ENCODE measurements around the gene RPS13.
"Not testable (repeated sequence)": the region's sequence is repeated elsewhere in the genome, so short reads cannot be mapped to it uniquely, and the experiment has no call there.

RPS13 gene

DNA sequence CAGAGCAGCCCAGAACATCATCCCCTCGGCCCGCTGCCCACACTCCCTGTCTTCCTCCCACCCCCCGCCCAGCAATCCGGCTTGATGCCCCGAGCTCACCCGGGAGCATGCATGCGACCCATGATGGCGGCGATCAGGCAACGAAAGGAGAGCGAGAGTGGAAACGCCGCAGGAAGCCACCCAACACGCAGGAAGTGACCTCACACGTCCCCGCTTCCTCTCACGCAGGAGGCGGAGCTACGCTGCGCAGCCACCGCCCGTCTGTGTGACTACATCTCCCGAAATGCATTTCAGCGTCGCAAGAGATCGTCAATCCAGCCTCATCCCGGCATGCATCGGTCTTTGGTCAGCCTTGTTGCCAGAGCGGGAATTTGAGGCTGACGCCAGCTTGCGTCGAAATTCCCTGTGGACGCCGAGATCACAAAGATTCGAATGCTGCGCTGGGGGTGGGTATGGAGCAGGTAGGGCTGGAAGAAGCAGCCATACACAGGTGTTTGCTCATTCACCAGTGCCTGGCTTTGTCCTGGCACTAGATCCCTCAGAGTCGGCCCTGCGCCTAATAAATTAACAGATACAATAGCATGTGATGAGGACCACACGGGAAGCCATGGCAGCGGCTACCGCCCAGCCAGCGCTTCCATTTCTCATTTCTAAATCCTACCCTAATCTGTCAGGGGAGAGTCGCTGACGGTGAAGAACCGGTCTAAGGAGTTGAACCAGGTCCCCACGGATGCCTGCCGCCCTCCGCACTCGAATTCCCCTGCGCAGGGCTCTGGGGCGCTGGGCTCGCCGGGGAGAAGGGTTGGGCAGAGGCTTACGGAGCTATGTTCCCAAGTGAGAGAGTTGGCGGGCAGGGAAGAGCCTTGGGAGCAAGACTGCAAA is at the start of gene RPS13:
RPS13 (minus strand) TSS at position 148 of the 882 bp plus-strand sequence; CDS start at position 122, 26 bp downstream.
- Histone ChIP-seq H3K4me1 (ENCODE audit: control insufficient read depth, insufficient read depth, low read length) (peaks cover 3% of the 10 kb centered on the region), H3K4me3 (ENCODE audit: low read depth, low read length) (peak within 1 kb of the TSS; percentile 98), H3K9me3 (ENCODE audit: control insufficient read depth, insufficient read depth, low read length) (no peaks in the 10 kb centered on the region), H3K9ac (ENCODE audit: low read depth, low read length) (peak within 1 kb of the TSS; percentile 99), H3K27me3 (ENCODE audit: control insufficient read depth, insufficient read depth, low read length) (no peaks in the 10 kb centered on the region), H3K36me3 (ENCODE audit: control insufficient read depth, insufficient read depth, low read length) (peaks cover 28% of the 10 kb centered on the region)

DNA sequence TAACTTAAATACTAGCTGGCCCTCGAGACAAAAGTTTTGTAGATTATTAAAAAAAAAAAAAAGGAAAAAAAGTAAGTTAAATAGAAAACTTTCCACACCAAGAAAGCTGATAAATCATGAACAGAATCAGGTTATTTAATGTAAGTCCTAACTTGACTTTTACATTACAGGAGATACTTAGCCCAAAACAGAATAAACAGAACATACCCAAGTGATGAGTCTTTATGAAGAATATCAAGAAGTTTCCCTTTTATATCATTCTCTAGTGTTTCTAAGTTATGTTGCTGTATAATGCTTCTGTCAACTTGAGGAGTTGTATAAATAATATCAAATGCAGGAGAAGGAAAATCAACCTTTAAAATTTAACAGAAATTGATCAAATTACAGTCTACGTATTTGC is 44.5 kb upstream of the RPS13 start:
- no peaks in the 10 kb centered on the region for H3K9me3 ChIP-seq (ENCODE audit: control insufficient read depth, insufficient read depth, low read length)
- no peaks in the 10 kb centered on the region for H3K4me1 ChIP-seq (ENCODE audit: control insufficient read depth, insufficient read depth, low read length)
- no peaks in the 10 kb centered on the region for H3K27me3 ChIP-seq (ENCODE audit: control insufficient read depth, insufficient read depth, low read length)
- H3K4me3 ChIP-seq (ENCODE audit: low read depth, low read length): no peak overlapping the region
- H3K36me3 ChIP-seq (ENCODE audit: control insufficient read depth, insufficient read depth, low read length): no peaks in the 10 kb centered on the region
- no peak overlapping the region for H3K9ac ChIP-seq (ENCODE audit: low read depth, low read length)

DNA sequence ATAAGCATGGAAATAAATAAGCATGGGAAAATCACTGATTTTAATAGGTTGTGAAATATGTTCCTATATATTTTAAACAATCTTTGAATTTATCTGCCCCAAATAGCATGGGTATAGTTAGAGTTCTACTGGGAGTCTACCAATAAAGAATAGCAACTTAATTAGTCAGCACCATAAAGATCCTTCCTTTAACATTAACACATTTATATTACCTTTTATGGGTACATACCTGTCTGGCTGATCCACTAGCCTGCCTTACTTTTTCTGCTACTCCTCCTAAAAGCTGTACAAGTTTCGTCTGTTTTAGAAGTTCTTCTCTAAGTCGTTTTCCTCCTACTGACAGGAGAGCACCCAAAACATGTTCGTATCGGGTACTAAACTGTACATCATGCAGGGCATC is 39.8 kb upstream of the RPS13 start:
- no peaks in the 10 kb centered on the region for H3K27me3 ChIP-seq (ENCODE audit: control insufficient read depth, insufficient read depth, low read length)
- no peak overlapping the region for H3K9ac ChIP-seq (ENCODE audit: low read depth, low read length)
- no peak overlapping the region for H3K4me3 ChIP-seq (ENCODE audit: low read depth, low read length)
- H3K4me1 ChIP-seq (ENCODE audit: control insufficient read depth, insufficient read depth, low read length): no peaks in the 10 kb centered on the region
- no peaks in the 10 kb centered on the region for H3K9me3 ChIP-seq (ENCODE audit: control insufficient read depth, insufficient read depth, low read length)
- peaks cover 4% of the 10 kb centered on the region for H3K36me3 ChIP-seq (ENCODE audit: control insufficient read depth, insufficient read depth, low read length)

DNA sequence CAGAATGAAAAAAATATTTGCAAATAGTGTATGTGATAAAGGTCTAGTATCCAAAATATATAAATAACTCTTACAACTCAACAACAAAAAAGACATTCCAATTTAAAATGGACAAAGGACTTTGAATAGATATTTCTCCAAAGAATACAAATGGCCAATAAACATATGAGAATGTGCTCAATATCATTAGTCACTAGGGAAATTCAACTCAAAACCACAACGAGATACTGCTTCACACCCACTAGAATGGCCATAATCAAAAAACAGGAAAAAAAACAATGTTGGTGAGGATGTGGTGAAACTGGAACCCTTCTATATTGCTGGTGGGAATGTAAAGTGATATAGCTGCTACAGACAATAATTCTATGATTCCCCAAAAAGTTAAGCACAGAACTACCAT is 38.6 kb upstream of the RPS13 start:
- peaks cover 4% of the 10 kb centered on the region for H3K36me3 ChIP-seq (ENCODE audit: control insufficient read depth, insufficient read depth, low read length)
- no peaks in the 10 kb centered on the region for H3K9me3 ChIP-seq (ENCODE audit: control insufficient read depth, insufficient read depth, low read length)
- no peak overlapping the region for H3K4me3 ChIP-seq (ENCODE audit: low read depth, low read length)
- H3K4me1 ChIP-seq (ENCODE audit: control insufficient read depth, insufficient read depth, low read length): no peaks in the 10 kb centered on the region
- no peaks in the 10 kb centered on the region for H3K27me3 ChIP-seq (ENCODE audit: control insufficient read depth, insufficient read depth, low read length)
- no peak overlapping the region for H3K9ac ChIP-seq (ENCODE audit: low read depth, low read length)

DNA sequence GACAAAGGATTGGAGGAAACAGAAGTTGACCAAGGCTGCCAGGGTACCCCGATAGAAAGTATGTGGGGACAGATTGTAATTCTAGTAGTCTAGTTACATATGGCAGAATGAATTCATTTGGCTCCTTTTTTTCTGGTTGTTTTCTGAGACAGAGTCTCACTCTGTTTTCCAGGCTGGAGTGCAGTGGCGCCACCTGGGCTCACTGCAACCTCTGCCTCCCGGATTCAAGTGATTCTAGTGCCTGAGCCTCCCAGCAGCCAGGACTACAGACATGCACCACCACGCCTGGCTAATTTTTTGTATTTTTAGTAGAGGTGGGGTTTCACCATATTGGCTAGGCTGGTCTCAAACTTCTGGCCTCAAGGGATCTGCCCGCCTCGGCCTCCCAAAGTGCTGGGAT is 30.3 kb upstream of the RPS13 start:
- not testable (repeated sequence) for H3K4me3 ChIP-seq (ENCODE audit: low read depth, low read length); H3K9me3 ChIP-seq (ENCODE audit: control insufficient read depth, insufficient read depth, low read length); H3K9ac ChIP-seq (ENCODE audit: low read depth, low read length); H3K4me1 ChIP-seq (ENCODE audit: control insufficient read depth, insufficient read depth, low read length); H3K27me3 ChIP-seq (ENCODE audit: control insufficient read depth, insufficient read depth, low read length)
- peaks cover 16% of the 10 kb centered on the region for H3K36me3 ChIP-seq (ENCODE audit: control insufficient read depth, insufficient read depth, low read length)

DNA sequence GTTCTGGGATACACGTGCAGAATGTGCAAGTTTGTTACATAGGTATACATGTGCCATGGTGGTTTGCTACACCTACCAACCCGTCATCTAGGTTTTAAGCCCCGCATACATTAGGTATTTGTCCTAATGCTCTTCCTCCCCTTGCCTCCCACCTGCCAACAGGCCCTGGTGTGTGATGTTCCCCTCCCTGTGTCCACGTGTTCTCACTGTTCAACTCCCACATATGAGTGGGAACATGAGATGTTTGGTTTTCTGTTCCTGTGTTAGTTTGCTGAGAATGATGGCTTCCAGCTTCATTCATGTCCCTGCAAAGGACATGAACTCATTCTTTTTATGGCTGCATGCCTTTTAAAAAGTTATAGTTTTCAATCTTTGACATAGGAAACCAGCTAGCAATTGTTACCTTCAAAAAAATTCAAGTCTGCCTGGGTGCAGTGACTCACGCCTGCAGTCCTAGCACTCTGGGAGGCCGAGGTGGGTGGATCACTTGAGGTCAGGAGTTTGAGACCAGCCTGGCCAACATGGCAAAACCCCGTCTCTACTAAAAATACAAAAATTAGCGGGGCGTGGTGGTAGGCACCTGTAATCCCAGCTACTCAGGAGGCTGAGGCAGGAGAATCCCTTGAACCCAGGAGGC is 28.1 kb upstream of the RPS13 start:
- not testable (repeated sequence) for H3K4me3 ChIP-seq (ENCODE audit: low read depth, low read length); H3K9me3 ChIP-seq (ENCODE audit: control insufficient read depth, insufficient read depth, low read length); H3K9ac ChIP-seq (ENCODE audit: low read depth, low read length); H3K27me3 ChIP-seq (ENCODE audit: control insufficient read depth, insufficient read depth, low read length); H3K4me1 ChIP-seq (ENCODE audit: control insufficient read depth, insufficient read depth, low read length)
- H3K36me3 ChIP-seq (ENCODE audit: control insufficient read depth, insufficient read depth, low read length): peaks cover 20% of the 10 kb centered on the region

DNA sequence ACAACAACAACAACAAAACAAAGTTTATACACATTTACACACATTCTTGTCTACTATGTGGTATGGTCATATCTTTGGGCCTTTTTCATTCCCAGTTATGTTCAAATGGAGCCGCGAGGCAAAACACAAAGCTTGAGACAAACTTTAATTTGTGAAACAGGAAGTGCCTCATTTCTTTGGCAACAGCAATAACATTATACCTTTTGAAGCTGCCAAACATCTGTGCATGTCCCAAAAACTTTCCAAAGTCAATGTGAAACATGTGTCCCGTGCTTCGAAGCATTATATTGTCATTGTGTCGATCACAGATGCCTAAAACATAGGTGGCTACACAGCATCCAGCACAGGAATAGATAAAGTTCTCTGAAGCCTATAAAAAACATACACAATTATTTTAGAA is 25.0 kb upstream of the RPS13 start:
- no peak overlapping the region for H3K4me3 ChIP-seq (ENCODE audit: low read depth, low read length)
- no peak overlapping the region for H3K9ac ChIP-seq (ENCODE audit: low read depth, low read length)
- no peaks in the 10 kb centered on the region for H3K4me1 ChIP-seq (ENCODE audit: control insufficient read depth, insufficient read depth, low read length)
- no peaks in the 10 kb centered on the region for H3K9me3 ChIP-seq (ENCODE audit: control insufficient read depth, insufficient read depth, low read length)
- peaks cover 23% of the 10 kb centered on the region for H3K36me3 ChIP-seq (ENCODE audit: control insufficient read depth, insufficient read depth, low read length)
- no peaks in the 10 kb centered on the region for H3K27me3 ChIP-seq (ENCODE audit: control insufficient read depth, insufficient read depth, low read length)

DNA sequence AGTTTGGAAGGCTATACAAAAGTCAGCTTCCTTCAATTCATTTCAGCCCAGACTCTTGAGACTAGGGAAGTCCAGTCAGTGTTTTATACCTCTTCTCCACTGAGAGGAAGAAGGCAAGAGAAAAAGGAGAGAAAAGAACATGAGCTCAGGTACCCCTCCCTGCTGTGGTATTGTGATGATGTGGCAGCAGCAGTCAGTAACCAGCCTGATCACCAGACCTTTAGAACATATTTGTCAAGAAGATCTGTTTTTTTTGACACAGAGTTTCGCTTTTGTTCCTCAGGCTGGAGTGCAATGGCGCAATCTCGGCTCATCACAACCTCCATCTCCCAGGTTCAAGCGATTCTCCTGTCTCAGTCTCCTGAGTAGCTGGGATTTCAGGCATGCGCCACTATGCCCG is 21.2 kb upstream of the RPS13 start:
- H3K9me3 ChIP-seq (ENCODE audit: control insufficient read depth, insufficient read depth, low read length): no peaks in the 10 kb centered on the region
- no peak overlapping the region for H3K9ac ChIP-seq (ENCODE audit: low read depth, low read length)
- H3K4me3 ChIP-seq (ENCODE audit: low read depth, low read length): no peak overlapping the region
- H3K36me3 ChIP-seq (ENCODE audit: control insufficient read depth, insufficient read depth, low read length): peaks cover 19% of the 10 kb centered on the region
- H3K4me1 ChIP-seq (ENCODE audit: control insufficient read depth, insufficient read depth, low read length): no peaks in the 10 kb centered on the region
- H3K27me3 ChIP-seq (ENCODE audit: control insufficient read depth, insufficient read depth, low read length): no peaks in the 10 kb centered on the region

DNA sequence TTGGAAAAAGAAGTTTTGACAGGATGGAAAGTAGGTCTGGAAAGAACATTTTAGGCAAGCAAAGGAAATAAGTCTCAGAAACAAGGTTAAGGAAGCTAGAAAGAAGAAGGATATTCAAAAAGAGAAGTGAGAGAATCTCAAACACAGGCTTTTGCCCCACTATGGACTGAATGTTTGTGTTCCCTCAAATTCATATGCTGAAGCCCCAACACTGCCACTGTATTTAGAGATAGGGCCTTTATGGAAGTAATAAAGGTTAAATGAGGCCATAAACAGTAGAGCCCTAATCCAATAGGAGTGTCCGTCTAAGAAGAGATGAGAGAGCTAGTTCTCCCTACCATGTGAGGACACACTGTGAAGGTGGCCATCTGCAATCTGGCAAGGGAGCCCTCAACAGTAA is 20.6 kb upstream of the RPS13 start:
- Histone ChIP-seq H3K36me3 (ENCODE audit: control insufficient read depth, insufficient read depth, low read length) (peaks cover 17% of the 10 kb centered on the region), H3K9ac (ENCODE audit: low read depth, low read length) (no peak overlapping the region), H3K4me1 (ENCODE audit: control insufficient read depth, insufficient read depth, low read length) (no peaks in the 10 kb centered on the region), H3K4me3 (ENCODE audit: low read depth, low read length) (no peak overlapping the region), H3K27me3 (ENCODE audit: control insufficient read depth, insufficient read depth, low read length) (no peaks in the 10 kb centered on the region), H3K9me3 (ENCODE audit: control insufficient read depth, insufficient read depth, low read length) (no peaks in the 10 kb centered on the region)

DNA sequence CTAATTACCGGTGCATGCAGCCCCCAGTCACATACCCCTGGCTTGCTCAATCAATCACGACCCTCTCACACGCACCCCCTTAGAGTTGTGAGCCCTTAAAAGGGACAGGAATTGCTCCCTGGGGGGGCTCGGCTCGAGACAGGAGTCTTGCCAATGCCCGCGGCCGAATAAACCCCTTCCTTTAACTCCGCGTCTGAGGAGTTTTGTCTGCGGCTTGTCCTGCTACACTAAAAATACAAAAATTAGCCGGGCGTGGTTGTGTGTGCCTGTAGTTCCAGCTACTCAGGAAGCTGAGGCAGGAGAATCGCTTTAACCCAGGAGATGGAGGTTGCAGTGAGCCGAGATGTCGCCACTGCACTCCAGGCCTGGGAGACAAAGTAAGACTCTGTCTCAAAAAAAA is 8.5 kb upstream of the RPS13 start:
- not testable (repeated sequence) for H3K9me3 ChIP-seq (ENCODE audit: control insufficient read depth, insufficient read depth, low read length); H3K9ac ChIP-seq (ENCODE audit: low read depth, low read length); H3K4me3 ChIP-seq (ENCODE audit: low read depth, low read length); H3K27me3 ChIP-seq (ENCODE audit: control insufficient read depth, insufficient read depth, low read length)
- Histone ChIP-seq H3K36me3 (ENCODE audit: control insufficient read depth, insufficient read depth, low read length) (peaks cover 12% of the 10 kb centered on the region), H3K4me1 (ENCODE audit: control insufficient read depth, insufficient read depth, low read length) (peaks cover 14% of the 10 kb centered on the region)

DNA sequence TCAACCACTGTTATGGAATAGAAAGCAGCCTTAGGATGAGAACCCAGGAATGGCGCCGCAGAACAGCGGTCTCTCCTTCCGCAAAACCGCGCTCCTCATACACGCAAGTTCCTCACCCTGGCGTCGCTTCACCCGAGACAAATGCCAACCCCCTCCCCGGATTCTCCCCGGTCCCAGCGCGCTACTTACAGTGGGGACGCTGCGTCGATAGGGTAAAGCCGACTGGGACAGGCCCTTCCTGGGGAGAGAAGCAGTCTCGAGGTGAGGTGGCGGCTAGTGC is 287 bp downstream of the RPS13 start:
- Histone ChIP-seq H3K4me1 (ENCODE audit: control insufficient read depth, insufficient read depth, low read length) (peaks cover 3% of the 10 kb centered on the region), H3K4me3 (ENCODE audit: low read depth, low read length) (peak overlapping the region; percentile 98), H3K9ac (ENCODE audit: low read depth, low read length) (peak overlapping the region; percentile 99), H3K36me3 (ENCODE audit: control insufficient read depth, insufficient read depth, low read length) (peaks cover 28% of the 10 kb centered on the region), H3K27me3 (ENCODE audit: control insufficient read depth, insufficient read depth, low read length) (no peaks in the 10 kb centered on the region), H3K9me3 (ENCODE audit: control insufficient read depth, insufficient read depth, low read length) (no peaks in the 10 kb centered on the region)

DNA sequence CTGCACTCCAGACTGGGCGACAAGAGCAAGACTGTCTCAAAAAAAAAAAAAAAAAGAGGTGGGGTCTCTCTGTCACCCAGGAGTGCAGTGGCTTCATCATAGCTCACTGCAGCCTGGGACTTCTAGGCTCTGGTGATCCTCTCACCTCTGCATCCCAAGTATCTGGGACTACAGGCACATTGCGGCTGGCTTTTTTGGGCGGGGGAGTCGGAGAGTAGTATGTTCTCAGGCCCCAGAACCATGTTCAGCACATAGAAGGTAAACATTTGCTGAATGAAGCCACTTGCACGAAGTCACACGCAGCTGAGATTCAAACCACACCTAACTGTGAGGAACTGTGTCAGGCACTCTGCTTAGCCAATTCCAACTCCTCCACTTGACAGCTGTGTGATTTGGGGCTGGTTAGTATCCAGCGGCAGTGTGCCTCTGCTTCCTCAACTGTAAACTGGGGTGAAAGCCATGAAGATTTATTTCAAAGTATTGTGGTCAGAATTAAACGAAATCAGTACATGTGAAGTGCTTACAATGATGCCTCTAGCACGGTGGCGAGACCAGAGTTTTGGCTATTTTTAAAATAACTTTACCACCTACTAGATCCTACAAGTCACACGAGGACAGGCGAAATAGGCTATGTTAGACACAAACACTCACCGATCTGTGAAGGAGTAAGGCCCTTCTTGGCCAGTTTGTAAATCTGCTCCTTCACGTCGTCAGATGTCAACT is 789 bp downstream of the RPS13 start:
- peaks cover 28% of the 10 kb centered on the region for H3K36me3 ChIP-seq (ENCODE audit: control insufficient read depth, insufficient read depth, low read length)
- peak overlapping the region; percentile 99 for H3K9ac ChIP-seq (ENCODE audit: low read depth, low read length)
- peaks cover 3% of the 10 kb centered on the region for H3K4me1 ChIP-seq (ENCODE audit: control insufficient read depth, insufficient read depth, low read length)
- no peaks in the 10 kb centered on the region for H3K27me3 ChIP-seq (ENCODE audit: control insufficient read depth, insufficient read depth, low read length)
- no peaks in the 10 kb centered on the region for H3K9me3 ChIP-seq (ENCODE audit: control insufficient read depth, insufficient read depth, low read length)
- peak overlapping the region; percentile 98 for H3K4me3 ChIP-seq (ENCODE audit: low read depth, low read length)

Measured in iPS-15b (cell line).